Natural killer cell (primary cell): ENCODE results near the gene FGD2. TPM values are rescaled to one million over a fixed set of nuclear protein-coding genes. Genes with fewer than 3 reads are reported as not detected.
A peak's percentile ranks its signal among the peaks of the same experiment; 100 is the strongest.

Source experiments
- ATAC-seq, 3 donors: fragments of 150-1000 bp in 2 of 3; fragments of 200-7000 bp in 1 of 3; cut with Tn5 transposase; 1 replicate in 1 of 3; 2 replicates in 2 of 3; pipeline ENCODE4 v1.10.0; 2021; ENCODE audit warnings: mild to moderate bottlenecking in 2 of 3, moderate library complexity in 2 of 3
- DNase-seq, 2 donors: peaks; one replicate each; pipeline versions ENCODE4 v3.0.0 to v3.0.0-alpha.2; 2013 to 2021; ENCODE audit warnings: mixed read lengths in 1 of 2
- H3K27ac ChIP-seq: one replicate; pipeline ENCODE4 v1.5.1; 2013; ENCODE audit warnings: mild to moderate bottlenecking, low read length
- H3K27me3 ChIP-seq: one replicate; pipeline ENCODE4 v1.6.1; 2013; ENCODE audit warnings: low read length; ENCODE audit not compliant: control insufficient read depth, insufficient read depth
- H3K36me3 ChIP-seq: one replicate; pipeline ENCODE4 v1.6.1; 2013; ENCODE audit warnings: low read length; ENCODE audit not compliant: control insufficient read depth, insufficient read depth
- H3K4me1 ChIP-seq: one replicate; pipeline ENCODE4 v1.6.1; 2013; ENCODE audit warnings: low read length; ENCODE audit not compliant: control insufficient read depth, insufficient read depth
- H3K4me3 ChIP-seq: one replicate; pipeline ENCODE4 v1.5.1; 2013; ENCODE audit warnings: low read length
- H3K9me3 ChIP-seq: one replicate; pipeline ENCODE4 v1.6.1; 2013; ENCODE audit warnings: low read length; ENCODE audit not compliant: control insufficient read depth, insufficient read depth
- H3K27ac Mint-ChIP-seq, 2 donors: one replicate each; pipeline ENCODE4 v1.8.0; 2022; ENCODE audit warnings: mild to moderate bottlenecking in 2 of 2, mixed read lengths in 2 of 2, moderate library complexity in 1 of 2
- H3K27me3 Mint-ChIP-seq, 2 donors: one replicate each; pipeline ENCODE4 v1.8.0; 2022; ENCODE audit warnings: low read depth in 2 of 2, mixed read lengths in 2 of 2
- H3K36me3 Mint-ChIP-seq: one replicate; pipeline ENCODE4 v1.8.0; 2022; ENCODE audit warnings: mixed read lengths
- H3K4me1 Mint-ChIP-seq, 2 donors: one replicate each; pipeline ENCODE4 v1.8.0; 2022; ENCODE audit warnings: mixed read lengths in 2 of 2
- H3K4me3 Mint-ChIP-seq: one replicate; pipeline ENCODE4 v1.8.0; 2022; ENCODE audit warnings: mild to moderate bottlenecking, moderate library complexity, mixed read lengths
- H3K9me3 Mint-ChIP-seq, 2 donors: one replicate each; pipeline ENCODE4 v1.8.0; 2022; ENCODE audit warnings: mixed read lengths in 2 of 2
- CTCF ChIP-seq: fragments of 200-600 bp; IDR thresholded peaks from one replicate; pipeline ENCODE4 v1.8.0; 2022; ENCODE audit warnings: antibody characterized with exemption
- WGBS: methylation state at CpG from one replicate; pipeline ENCODE4 v1.1.7; 2013; ENCODE audit warnings: missing lambda C conversion rate; ENCODE audit not compliant: insufficient coverage; 5-methylcytosine and 5-hydroxymethylcytosine counted together
- intact Hi-C: fragments of 100-400 bp; cut with micrococcal nuclease; formaldehyde crosslinking; loops from one replicate; pipeline ENCODE4 v1.14.2; 2022
- total RNA-seq, 4 donors: library from RNA; stranded (reverse); fragments of 120-200 nt in 1 of 4; gene quantifications; one replicate each; pipeline versions ENCODE4 v1.2.3 to v1.2.4, GENCODE V29; 2013 to 2022

FGD2 gene
- total RNA-seq, 3 donors from 2014 or later (not counting 1 experiment from before 2014, with no cell fraction given), result 6.3 to 22.3 (median 14.1) TPM

GRCh38 chr6:37027811-37028469 is 22.5 kb downstream of the FGD2 start:
- Histone ChIP-seq H3K27ac (no peak overlapping the region), H3K9me3 (no peaks in the 10 kb centered on the region), H3K4me1 (peaks cover 46% of the 10 kb centered on the region), H3K27me3 (no peaks in the 10 kb centered on the region), H3K36me3 (peaks cover 4% of the 10 kb centered on the region), H3K4me3 (no peak overlapping the region)
- Mint-ChIP-seq H3K27ac (peak overlapping the region in 1 of 2 donors; percentile 20), H3K9me3 (peaks cover 0 to 2% of the 10 kb centered on the region in 2 donors), H3K4me1 (peaks cover 37 to 55% of the 10 kb centered on the region in 2 donors), H3K4me3 (no peak overlapping the region), H3K27me3 (no peaks in the 10 kb centered on the region), H3K36me3 (no peaks in the 10 kb centered on the region)
- no peak for TF ChIP-seq CTCF
- intact Hi-C loops, result no loop called here
- ATAC-seq, result no peak
- WGBS, result 95% methylated on average over 17 of the region's 17 CpGs
- no peak for DNase-seq

- peak overlapping the region; percentile 63 to 71 for H3K27ac Mint-ChIP-seq
- peaks cover 0 to 2% of the 10 kb centered on the region in 2 donors for H3K9me3 Mint-ChIP-seq
- no peaks in the 10 kb centered on the region for H3K27me3 ChIP-seq
- H3K4me1 ChIP-seq, result peaks cover 59% of the 10 kb centered on the region
- peaks cover 4% of the 10 kb centered on the region for H3K36me3 ChIP-seq
- no peaks in the 10 kb centered on the region for H3K27me3 Mint-ChIP-seq
- TF ChIP-seq CTCF, result peak; percentile 78
- no peaks in the 10 kb centered on the region for H3K36me3 Mint-ChIP-seq
- ATAC-seq (peak; percentile 56 to 94 (median 63)), DNase-seq (peak; percentile 56 to 71)
- no peaks in the 10 kb centered on the region for H3K9me3 ChIP-seq
- H3K4me1 Mint-ChIP-seq, result peaks cover 45 to 63% of the 10 kb centered on the region in 2 donors
- 67% methylated on average over 2 of the region's 4 CpGs for WGBS
- H3K4me3 Mint-ChIP-seq, result no peak overlapping the region
- H3K27ac ChIP-seq, result no peak overlapping the region
- H3K4me3 ChIP-seq, result no peak overlapping the region
- intact Hi-C loops, result loop anchor here (1.0 kb wide), 2 partner anchors 22 to 143 kb away; no protein-coding TSS in a partner anchor
These were observed 24.0 kb downstream of the FGD2 start for GRCh38 chr6:37029249-37029971.

GRCh38 chr6:37030599-37030998 is 25.1 kb downstream of the FGD2 start:
- ATAC-seq, result no peak
- 100% methylated on average over 1 of the region's 2 CpGs for WGBS
- intact Hi-C loops, result no loop called here
- Mint-ChIP-seq H3K27ac (peak overlapping the region in 1 of 2 donors; percentile 74), H3K27me3 (no peaks in the 10 kb centered on the region), H3K4me1 (peaks cover 41 to 60% of the 10 kb centered on the region in 2 donors), H3K9me3 (peaks cover 0 to 2% of the 10 kb centered on the region in 2 donors), H3K4me3 (no peak overlapping the region), H3K36me3 (no peaks in the 10 kb centered on the region)
- no peak overlapping the region for H3K4me3 ChIP-seq
- no peak overlapping the region for H3K27ac ChIP-seq
- H3K9me3 ChIP-seq, result no peaks in the 10 kb centered on the region
- H3K4me1 ChIP-seq, result peaks cover 56% of the 10 kb centered on the region
- H3K27me3 ChIP-seq, result no peaks in the 10 kb centered on the region
- DNase-seq, result no peak
- TF ChIP-seq CTCF, result no peak
- peaks cover 4% of the 10 kb centered on the region for H3K36me3 ChIP-seq
